ENCODE results near the gene NFKBIZ.

The NFKBIZ gene

DNA sequence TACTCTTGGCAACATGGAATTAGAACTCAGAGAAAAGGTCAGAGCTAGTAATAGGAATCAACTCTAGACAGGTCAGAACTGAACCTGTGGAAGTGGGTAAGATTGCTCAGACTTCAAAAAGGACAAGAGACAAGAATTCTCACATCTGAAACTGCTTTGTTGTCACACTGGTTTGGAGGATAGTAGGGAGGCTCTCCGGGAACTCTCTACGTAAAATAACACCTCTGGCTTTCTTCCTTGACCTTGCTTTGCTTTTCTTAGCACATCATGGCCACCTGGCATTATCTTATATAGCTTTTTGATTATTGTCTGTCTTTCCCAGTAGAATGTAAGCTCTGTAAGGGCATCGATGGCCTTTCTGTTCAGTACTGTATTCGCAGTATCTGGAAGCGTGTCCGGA, 13.2 kb upstream of the NFKBIZ start:
- DNase-seq (ENCODE audit: low read depth in 1 of 2, low spot score in 1 of 2): no peak
- H3K4me3 ChIP-seq (replicated peaks; ENCODE audit: insufficient read depth, low read length): no peak overlapping the region
- TF ChIP-seq, protein P1, sequence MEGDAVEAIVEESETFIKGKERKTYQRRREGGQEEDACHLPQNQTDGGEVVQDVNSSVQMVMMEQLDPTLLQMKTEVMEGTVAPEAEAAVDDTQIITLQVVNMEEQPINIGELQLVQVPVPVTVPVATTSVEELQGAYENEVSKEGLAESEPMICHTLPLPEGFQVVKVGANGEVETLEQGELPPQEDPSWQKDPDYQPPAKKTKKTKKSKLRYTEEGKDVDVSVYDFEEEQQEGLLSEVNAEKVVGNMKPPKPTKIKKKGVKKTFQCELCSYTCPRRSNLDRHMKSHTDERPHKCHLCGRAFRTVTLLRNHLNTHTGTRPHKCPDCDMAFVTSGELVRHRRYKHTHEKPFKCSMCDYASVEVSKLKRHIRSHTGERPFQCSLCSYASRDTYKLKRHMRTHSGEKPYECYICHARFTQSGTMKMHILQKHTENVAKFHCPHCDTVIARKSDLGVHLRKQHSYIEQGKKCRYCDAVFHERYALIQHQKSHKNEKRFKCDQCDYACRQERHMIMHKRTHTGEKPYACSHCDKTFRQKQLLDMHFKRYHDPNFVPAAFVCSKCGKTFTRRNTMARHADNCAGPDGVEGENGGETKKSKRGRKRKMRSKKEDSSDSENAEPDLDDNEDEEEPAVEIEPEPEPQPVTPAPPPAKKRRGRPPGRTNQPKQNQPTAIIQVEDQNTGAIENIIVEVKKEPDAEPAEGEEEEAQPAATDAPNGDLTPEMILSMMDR (IDR thresholded peaks at IDR 0.05; ENCODE audit: insufficient read depth, low read length): no peak
- no peak for TF ChIP-seq GABPA (IDR thresholded peaks at IDR 0.05; ENCODE audit: low read depth)
- TF ChIP-seq POLR2AphosphoS5 (IDR thresholded peaks at IDR 0.05; ENCODE audit: low read depth): no peak
- no peak for TF ChIP-seq SPI1 (IDR thresholded peaks at IDR 0.05; ENCODE audit: borderline replicate concordance, low read depth)
- TF ChIP-seq, protein P2, sequence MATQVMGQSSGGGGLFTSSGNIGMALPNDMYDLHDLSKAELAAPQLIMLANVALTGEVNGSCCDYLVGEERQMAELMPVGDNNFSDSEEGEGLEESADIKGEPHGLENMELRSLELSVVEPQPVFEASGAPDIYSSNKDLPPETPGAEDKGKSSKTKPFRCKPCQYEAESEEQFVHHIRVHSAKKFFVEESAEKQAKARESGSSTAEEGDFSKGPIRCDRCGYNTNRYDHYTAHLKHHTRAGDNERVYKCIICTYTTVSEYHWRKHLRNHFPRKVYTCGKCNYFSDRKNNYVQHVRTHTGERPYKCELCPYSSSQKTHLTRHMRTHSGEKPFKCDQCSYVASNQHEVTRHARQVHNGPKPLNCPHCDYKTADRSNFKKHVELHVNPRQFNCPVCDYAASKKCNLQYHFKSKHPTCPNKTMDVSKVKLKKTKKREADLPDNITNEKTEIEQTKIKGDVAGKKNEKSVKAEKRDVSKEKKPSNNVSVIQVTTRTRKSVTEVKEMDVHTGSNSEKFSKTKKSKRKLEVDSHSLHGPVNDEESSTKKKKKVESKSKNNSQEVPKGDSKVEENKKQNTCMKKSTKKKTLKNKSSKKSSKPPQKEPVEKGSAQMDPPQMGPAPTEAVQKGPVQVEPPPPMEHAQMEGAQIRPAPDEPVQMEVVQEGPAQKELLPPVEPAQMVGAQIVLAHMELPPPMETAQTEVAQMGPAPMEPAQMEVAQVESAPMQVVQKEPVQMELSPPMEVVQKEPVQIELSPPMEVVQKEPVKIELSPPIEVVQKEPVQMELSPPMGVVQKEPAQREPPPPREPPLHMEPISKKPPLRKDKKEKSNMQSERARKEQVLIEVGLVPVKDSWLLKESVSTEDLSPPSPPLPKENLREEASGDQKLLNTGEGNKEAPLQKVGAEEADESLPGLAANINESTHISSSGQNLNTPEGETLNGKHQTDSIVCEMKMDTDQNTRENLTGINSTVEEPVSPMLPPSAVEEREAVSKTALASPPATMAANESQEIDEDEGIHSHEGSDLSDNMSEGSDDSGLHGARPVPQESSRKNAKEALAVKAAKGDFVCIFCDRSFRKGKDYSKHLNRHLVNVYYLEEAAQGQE (IDR thresholded peaks at IDR 0.05; ENCODE audit: insufficient replicate concordance, low read depth): no peak
- no peak overlapping the region for H3K27ac ChIP-seq (replicated peaks)
- no peaks in the 10 kb centered on the region for H3K27me3 ChIP-seq (ENCODE audit: insufficient read depth, poor library complexity, severe bottlenecking)

DNA sequence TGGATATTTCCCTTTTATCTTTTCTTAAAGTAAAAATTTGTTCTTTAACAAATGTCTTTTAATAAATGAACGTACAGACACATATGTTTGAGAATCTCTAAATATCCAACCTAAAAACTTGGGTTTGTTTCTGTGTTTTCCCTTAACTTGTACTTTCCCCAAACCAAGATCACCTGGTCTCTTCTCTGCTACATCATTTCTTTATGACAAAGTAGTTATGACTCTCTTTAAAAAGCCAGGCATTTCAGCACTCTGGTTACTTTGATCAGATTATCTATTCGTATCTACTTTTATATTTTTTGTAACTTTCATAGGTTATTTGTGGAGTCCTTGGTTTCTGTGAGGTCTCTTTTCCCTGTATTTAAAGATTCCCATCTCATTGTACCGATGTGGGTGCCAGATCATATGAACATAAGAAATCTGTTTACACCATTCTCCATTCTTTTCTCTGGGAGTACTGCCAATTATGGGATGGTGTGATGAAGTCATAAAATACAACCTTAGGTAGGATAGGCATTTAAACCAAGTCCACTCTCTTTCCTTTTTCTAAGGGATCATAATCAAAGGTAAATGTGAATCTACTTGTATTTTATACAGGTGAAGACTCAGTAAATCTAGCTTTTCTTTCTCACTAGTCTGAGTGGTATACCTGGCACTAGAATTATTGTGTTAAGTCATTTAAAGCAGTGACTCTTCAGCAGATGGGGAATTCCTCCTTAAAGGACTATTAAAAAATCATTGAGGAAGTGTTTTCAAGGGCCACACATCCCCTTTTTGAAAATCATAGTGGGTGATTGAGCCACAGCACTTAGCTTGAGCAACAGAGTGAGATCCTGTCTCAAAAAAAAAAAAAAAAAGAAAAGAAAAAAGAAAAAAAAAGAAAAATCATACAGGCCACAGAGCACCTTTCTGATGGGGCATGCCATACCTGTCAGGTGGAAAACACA, 12.4 kb upstream of the NFKBIZ start:
- Histone ChIP-seq H3K27ac (replicated peaks) (no peak overlapping the region), H3K27me3 (ENCODE audit: insufficient read depth, poor library complexity, severe bottlenecking) (no peaks in the 10 kb centered on the region), H3K4me3 (replicated peaks; ENCODE audit: insufficient read depth, low read length) (no peak overlapping the region)
- peak in 1 of 2 experiments; percentile 67 for DNase-seq (ENCODE audit: low read depth in 1 of 2, low spot score in 1 of 2)
- no peak for TF ChIP-seq POLR2AphosphoS5 (IDR thresholded peaks at IDR 0.05; ENCODE audit: low read depth)
- TF ChIP-seq, protein P2 (IDR thresholded peaks at IDR 0.05; ENCODE audit: insufficient replicate concordance, low read depth): no peak
- TF ChIP-seq, protein P1 (IDR thresholded peaks at IDR 0.05; ENCODE audit: insufficient read depth, low read length): no peak
- peak; percentile 92 for TF ChIP-seq SPI1 (IDR thresholded peaks at IDR 0.05; ENCODE audit: borderline replicate concordance, low read depth)
- peak; percentile 9; the same call in 1 of the 2 replicates for TF ChIP-seq GABPA (IDR thresholded peaks at IDR 0.05; ENCODE audit: low read depth)

DNA sequence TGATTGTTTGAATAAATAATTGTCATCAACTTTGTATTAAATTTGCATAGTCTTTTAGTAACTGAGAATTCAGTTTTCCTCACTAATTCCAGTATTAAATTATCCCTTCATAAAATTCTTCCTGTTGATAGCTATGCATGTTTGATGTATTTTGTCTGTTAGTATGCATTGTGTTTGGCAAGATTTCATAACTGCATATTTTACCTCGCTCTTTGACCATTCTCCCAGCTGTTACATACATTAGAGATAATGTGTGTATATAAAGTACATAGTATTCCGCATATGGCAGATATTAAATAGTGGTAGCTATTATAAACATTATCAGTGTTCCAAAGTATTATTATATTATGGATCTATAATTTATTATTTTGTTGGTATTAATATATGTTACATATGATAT, 10.6 kb upstream of the NFKBIZ start:
- Histone ChIP-seq H3K27ac (replicated peaks) (no peak overlapping the region), H3K4me3 (replicated peaks; ENCODE audit: insufficient read depth, low read length) (no peak overlapping the region), H3K27me3 (ENCODE audit: insufficient read depth, poor library complexity, severe bottlenecking) (no peaks in the 10 kb centered on the region)
- TF ChIP-seq POLR2AphosphoS5 (IDR thresholded peaks at IDR 0.05; ENCODE audit: low read depth) (no peak), GABPA (IDR thresholded peaks at IDR 0.05; ENCODE audit: low read depth) (no peak), SPI1 (IDR thresholded peaks at IDR 0.05; ENCODE audit: borderline replicate concordance, low read depth) (no peak)
- TF ChIP-seq, protein P2 (IDR thresholded peaks at IDR 0.05; ENCODE audit: insufficient replicate concordance, low read depth): no peak
- TF ChIP-seq, protein P1 (IDR thresholded peaks at IDR 0.05; ENCODE audit: insufficient read depth, low read length): no peak
- DNase-seq (ENCODE audit: low read depth in 1 of 2, low spot score in 1 of 2): no peak
